ENCODE data around the gene RAB11FIP4.

The RAB11FIP4 gene

GRCh38 chr17:31534223-31534888 is 142.9 kb downstream of the RAB11FIP4 start:
- TF ChIP-seq POLR2AphosphoS5 (IDR thresholded peaks at IDR 0.05; ENCODE audit: low read depth, low read length), result no peak
- no peak for TF ChIP-seq SIN3A (IDR thresholded peaks at IDR 0.05; ENCODE audit: borderline replicate concordance, insufficient read depth, low read length)
- TF ChIP-seq REST (IDR thresholded peaks at IDR 0.05; ENCODE audit: insufficient read depth in 1 of 2, low read depth in 2 of 2, low read length in 2 of 2), result no peak
- TF ChIP-seq FOXP2 (optimal IDR thresholded peaks at IDR 0.05; ENCODE audit: borderline replicate concordance, extremely low read depth, extremely low read length, insufficient read depth), result no peak
- no peak for TF ChIP-seq TAF1 (IDR thresholded peaks at IDR 0.05; ENCODE audit: borderline replicate concordance, insufficient read depth, low read length)

DNA sequence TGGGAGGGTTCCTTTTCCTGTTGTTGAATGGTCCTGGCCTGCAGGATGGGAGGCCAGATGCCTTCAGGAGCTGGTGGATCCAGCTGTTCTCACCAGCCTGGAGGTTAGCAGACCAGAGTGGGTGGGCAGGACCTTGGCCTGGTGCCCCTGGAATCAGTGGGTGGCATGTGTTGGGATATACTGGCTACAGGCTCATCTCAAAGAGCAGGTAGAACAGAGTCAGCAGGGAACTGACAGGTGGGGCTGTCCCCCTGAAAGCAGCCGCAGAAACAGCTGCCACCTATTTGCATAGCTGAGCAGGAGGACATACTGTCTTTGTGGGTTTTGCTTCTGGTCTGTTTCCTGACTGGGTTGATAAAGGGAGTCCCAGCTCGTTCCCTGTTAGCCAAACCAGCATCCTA is 144.1 kb downstream of the RAB11FIP4 start:
- TF ChIP-seq POLR2AphosphoS5 (IDR thresholded peaks at IDR 0.05; ENCODE audit: low read depth, low read length), result no peak

DNA sequence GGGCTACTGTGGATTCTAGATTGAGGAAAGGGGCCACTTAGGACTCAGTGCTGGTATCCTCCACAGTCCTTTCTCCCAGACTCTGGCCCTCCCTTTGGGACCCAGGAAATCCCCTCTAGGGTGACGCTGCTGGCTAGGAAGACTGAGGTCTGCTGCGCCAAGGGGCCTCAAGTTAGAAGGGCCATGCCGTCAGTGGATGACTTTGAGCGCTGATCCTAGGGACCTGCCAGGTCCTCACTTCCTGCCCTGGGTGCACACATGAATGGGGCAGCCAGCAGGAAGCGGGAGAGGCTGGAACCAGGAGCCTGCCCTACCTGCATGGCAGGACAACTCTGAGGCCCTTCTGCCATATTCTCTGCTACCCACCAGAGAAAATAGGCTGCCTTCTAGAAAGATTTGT is 145.0 kb downstream of the RAB11FIP4 start:
- no peak for TF ChIP-seq TAF1 (IDR thresholded peaks at IDR 0.05; ENCODE audit: borderline replicate concordance, insufficient read depth, low read length)
- no peak for TF ChIP-seq FOXP2 (optimal IDR thresholded peaks at IDR 0.05; ENCODE audit: borderline replicate concordance, extremely low read depth, extremely low read length, insufficient read depth)
- no peak for TF ChIP-seq REST (IDR thresholded peaks at IDR 0.05; ENCODE audit: insufficient read depth in 1 of 2, low read depth in 2 of 2, low read length in 2 of 2)
- TF ChIP-seq POLR2AphosphoS5 (IDR thresholded peaks at IDR 0.05; ENCODE audit: low read depth, low read length), result no peak
- TF ChIP-seq SIN3A (IDR thresholded peaks at IDR 0.05; ENCODE audit: borderline replicate concordance, insufficient read depth, low read length), result no peak

- TF ChIP-seq SIN3A (IDR thresholded peaks at IDR 0.05; ENCODE audit: borderline replicate concordance, insufficient read depth, low read length) (no peak), REST (IDR thresholded peaks at IDR 0.05; ENCODE audit: insufficient read depth in 1 of 2, low read depth in 2 of 2, low read length in 2 of 2) (peak; percentile 57 to 71; a peak in 2 of 4 replicates), FOXP2 (optimal IDR thresholded peaks at IDR 0.05; ENCODE audit: borderline replicate concordance, extremely low read depth, extremely low read length, insufficient read depth) (no peak), TAF1 (IDR thresholded peaks at IDR 0.05; ENCODE audit: borderline replicate concordance, insufficient read depth, low read length) (no peak), POLR2AphosphoS5 (IDR thresholded peaks at IDR 0.05; ENCODE audit: low read depth, low read length) (no peak)
Measured at GRCh38 chr17:31537565-31538011, 146.1 kb downstream of the RAB11FIP4 start.

DNA sequence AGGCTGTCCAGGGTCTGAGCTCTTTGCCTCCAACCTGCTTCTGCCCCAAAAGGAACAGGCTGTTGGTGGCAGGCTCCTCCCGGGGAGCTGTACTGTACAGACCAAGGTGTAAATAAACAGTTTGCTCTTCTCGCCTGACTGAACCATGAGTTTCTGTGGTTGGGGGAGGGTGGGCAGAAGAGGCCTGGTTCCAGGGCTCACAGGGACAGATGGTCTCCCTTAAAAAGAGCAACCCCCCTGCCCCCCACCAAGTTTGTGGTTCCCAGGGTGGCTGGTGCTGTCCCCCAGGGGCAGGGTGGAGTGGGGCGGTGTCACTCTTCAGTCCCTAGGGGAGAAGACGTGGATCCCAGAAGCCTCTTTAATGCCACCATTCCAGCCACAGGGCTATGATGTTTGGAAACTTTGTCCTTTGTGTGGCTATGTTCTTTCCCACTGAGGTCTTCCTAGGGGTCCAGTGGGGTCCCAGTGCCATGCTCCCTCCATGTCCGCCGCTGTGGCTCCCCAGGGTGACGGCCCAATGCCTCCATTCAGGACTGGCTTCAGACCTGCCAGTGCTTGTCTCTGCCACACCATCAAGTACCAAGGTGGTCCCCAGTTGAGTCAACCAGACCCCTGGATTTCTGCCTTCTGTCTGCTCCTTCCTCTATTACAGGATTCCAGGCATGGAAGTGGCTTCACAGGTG is 146.7 kb downstream of the RAB11FIP4 start:
- TF ChIP-seq SIN3A (IDR thresholded peaks at IDR 0.05; ENCODE audit: borderline replicate concordance, insufficient read depth, low read length) (no peak), FOXP2 (optimal IDR thresholded peaks at IDR 0.05; ENCODE audit: borderline replicate concordance, extremely low read depth, extremely low read length, insufficient read depth) (no peak), TAF1 (IDR thresholded peaks at IDR 0.05; ENCODE audit: borderline replicate concordance, insufficient read depth, low read length) (no peak), REST (IDR thresholded peaks at IDR 0.05; ENCODE audit: insufficient read depth in 1 of 2, low read depth in 2 of 2, low read length in 2 of 2) (no peak), POLR2AphosphoS5 (IDR thresholded peaks at IDR 0.05; ENCODE audit: low read depth, low read length) (no peak)

Measured in PFSK-1 (cell line).